ENCODE results near the gene LRRC31.

Gene LRRC31

DNA sequence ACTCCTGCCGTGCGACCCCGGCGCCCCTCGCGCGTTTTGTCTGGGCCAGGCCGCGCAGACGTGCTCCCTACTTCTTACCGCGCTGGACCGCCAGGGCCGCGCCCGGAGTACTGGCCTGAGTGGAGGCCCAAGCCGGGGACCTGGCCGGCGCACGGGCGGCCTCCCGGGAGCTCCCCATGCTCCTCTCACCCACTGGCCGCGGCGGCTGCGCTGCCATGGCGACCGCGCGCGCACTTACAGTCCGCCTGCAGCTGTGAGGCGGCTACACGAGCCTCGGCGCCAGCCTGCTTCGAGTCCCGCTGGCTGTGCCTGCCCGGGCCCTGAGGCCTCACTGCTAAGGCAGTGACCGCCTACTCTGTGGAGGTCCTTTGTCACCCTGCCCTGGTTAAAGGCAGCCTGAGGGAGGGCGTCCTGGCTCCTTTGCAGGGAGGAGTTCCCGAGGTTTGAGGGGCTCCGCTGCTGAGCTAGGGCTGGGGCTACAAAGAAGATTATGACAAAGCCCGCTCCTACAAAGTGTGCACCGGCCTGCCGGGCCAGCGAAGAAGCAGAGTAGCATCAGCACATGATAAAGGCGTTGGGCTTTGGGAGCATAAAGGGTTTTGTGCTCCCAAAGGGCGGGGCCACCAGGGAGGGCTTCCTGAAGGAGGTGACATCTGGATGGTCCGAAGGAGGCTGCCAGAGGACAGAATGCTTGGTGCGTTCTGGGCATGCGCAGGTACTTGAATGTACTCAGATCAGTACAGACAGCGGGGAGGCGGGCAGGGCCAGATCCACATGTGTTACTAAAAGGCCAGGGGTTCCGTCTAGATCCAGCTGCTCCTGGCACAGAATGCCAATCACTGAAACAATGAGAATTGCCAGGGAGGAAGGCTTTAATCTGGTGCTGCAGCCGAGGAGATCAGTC lies 57.2 kb downstream of the LRRC31 start, which contains the start of the genes LRRC34 and LRRIQ4:
Gene LRRC34 (minus strand): TSS at position 573 of the 904 bp plus-strand sequence. CDS start 356 bp downstream, at position 217.
Gene LRRIQ4 (plus strand): TSS at position 539 of the 904 bp plus-strand sequence. CDS start 9,052 bp downstream, outside the sequence.
- DNase-seq: peak; percentile 68 to 70

DNA sequence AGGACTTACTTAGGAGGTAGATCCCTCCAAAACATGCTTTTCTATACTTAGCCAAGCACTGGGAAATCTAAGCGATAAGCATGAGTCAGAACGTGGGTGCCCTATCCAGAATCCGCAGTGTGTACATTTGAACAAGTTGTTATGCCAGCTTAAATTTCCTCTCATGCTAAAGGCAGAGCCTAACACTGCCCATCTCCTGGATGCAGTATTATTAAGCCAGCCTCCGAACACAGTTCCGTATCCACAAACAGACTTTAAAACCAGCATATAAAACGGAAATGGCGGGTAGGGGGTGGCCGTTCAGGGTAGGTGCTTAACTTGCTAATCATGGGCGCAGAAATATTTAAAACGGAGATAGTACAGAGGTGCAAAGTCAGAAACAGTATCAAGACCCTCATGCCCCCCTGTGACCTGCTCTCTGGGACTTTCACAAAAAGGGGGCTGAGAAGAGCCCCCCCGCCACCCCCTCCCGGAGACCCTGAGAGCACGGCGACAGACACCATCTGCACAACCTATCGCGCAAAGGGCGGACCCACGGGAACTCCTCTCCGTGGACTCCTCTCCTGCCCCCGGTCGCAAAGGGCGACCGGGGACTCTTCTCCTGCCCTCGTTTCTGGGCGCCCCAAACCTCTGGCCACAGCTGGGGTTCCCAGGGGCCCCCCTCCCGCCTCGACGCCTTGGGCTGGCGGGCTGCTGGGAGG lies 58.0 kb downstream of the LRRC31 start:
- peak in 1 of 2 donors; percentile 9 for DNase-seq

DNA sequence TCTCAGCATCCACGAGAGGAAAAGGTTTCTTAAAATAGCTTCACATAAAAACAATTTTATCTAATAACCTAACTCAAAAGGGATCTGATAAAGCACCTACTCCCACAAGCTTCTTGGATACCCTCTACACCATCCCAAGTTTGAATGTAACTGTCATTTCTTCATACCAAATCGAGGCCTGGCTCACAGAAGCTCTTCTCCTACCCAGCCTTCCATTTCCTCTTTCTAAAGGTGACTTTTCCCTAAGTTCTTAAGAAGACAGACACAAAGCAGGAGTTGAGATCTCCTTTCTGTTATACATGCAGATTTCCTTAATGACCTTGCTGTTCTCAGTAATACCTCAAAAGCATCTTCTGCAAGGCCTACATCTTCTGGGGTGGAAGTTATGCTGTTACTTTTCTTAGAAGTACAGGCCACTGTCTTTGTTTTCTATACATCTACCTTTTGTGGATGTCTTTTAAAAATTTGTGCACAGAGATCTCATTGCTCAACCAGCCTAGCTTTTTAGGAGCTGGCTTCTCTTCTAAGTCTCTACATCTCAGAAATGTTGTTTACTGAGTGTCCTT lies 60.4 kb downstream of the LRRC31 start:
- DNase-seq: no peak

DNA sequence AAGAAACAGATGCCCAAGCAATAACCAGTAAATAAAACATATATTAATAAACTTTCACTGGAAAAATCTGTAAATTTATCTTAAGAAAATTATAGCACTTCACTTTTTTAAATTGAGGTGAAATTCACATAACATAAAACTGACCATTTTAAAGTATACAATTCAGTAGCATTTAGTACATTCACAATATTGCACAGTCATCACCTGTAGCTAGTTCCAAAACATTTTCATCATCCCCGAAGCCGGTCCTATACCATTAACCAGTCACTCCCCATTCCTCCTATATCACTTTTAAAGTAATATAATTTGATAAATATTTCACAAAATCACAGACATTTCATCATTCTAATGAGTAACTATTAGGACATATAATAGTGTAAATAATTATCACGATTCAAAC lies 65.1 kb downstream of the LRRC31 start:
- DNase-seq: no peak

DNA sequence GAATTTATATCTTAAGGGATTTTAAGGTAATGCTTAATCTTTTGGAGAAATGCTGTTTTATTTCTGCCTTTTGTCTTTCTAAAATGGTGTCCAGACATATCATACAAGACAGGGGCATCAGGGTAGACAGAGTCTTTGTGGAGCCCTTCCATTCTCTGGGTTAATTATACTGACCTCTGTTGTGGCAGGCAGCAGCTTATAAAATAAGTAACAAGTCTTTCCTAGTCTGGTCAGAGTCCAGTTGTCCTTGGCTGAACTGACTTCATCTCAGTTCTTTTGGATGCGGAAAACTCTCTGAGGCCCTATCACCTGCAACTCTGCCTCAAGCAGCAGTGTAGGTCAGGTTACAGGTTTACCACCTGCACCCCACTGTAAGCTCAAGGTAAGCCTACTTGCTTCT lies 77.4 kb downstream of the LRRC31 start:
- no peak for DNase-seq

DNA sequence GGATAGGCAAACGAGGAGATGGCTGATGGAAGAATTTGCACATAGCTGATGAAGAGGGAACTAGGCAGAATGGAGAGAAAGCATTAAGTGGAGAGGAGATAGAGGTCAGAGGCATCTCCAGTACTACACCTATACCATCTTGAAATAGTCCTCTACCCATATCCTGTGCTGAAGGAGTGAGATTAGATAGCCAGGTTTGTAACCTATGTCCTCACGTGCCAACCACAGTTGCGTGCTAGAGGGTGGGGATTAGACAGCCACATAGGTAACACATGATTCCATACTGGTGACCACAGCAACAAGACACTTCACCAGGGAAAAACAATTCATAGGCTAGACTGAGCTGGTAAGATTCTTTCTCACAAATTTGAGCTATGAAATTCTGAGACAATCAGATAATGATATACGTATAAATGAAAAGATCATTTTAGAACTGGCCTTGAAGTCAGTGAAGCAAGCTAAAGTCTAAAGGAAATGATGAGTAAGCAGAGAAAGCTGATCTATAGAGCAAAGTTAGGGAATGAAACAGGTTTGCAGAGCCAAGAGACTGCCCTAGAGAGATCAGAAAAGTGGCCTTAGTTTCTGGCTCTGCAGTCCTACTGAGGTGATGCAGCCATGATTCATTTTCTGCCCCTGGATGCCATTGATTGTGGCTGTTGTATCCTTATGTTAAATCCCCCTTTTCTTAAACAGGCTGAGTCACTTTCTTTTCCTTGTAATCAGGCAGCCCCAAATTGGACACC lies 78.9 kb downstream of the LRRC31 start:
- DNase-seq: no peak

DNA sequence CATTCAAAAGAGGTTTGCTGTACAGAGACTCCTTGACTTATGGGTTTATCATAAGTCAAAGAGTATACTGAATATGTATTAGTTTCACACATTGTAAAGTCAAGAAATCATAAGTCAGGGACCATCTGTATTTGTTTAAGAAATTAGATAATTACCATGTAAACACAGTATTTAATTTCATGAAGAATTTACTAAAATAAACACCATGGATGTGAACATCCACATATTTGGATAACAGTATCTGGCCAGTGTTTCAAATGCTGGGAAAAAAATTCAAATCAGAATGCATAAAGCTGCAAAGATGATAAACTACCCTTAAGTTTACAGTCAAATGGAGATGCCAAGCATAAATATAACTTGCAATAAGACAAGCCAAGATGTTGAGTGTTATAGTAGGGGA lies 79.5 kb downstream of the LRRC31 start:
- no peak for DNase-seq
